Endometrium (tissue), 2 donors: ENCODE data around the gene NDEL1.
A peak's percentile ranks its signal among the peaks of the same experiment; 100 is the strongest.

Source experiments
- FAIRE-seq: peaks from 2 replicates; lab custom pipeline; 2012; peaks lifted over from hg19 to GRCh38; lab: Jason Lieb, UNC
- donor health status: control.
- donor health status: control.

Gene NDEL1

GRCh38 chr17:8413938-8414337 is 21.7 kb upstream of the NDEL1 start:
- FAIRE-seq: no peak

GRCh38 chr17:8417806-8418205 is 17.9 kb upstream of the NDEL1 start:
- FAIRE-seq: no peak

- FAIRE-seq: no peak
Measured at GRCh38 chr17:8418471-8418870, 17.2 kb upstream of the NDEL1 start.

- no peak for FAIRE-seq
Measured at GRCh38 chr17:8419305-8419704, 16.4 kb upstream of the NDEL1 start.

DNA sequence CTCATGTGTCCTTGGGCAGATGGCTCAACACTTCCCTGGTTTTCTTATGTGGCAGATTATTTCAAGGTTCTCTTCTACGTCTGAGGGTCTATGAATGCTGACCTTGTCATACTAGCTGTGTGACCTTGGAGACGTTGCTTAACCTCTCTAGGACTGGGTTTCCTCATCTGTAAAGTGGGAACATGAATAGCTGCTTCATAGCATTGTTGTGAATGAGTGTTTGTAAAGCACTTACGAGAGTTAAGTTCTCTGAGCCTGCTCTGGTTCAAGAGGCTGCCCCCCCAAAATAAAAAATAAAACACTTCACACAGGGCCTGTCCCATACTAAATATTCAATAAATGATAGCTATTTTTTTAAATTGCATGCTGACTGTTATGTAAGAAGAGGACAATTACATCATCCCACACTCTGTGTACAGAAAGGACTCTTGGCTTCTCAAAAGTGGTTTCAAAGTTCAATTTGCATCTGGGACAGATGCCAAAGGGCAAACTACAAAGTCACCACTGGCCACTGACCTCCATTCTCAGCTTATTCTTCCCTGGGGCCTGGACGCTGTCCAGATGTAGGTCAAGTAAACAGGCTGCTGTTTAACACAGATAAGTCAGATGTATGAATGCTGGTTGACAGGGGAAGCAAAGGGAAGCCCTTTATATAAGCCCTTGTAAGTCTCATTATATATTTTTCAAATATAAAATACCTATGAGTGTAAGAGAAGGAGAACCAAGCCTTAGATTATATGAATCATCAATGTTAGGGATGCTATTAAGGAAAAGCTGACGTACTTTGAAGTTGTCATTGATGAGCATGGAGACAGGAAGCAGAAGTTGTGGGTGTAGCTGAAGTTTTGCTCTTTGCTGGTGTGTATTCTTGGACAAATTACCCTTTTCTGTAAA is 15.4 kb upstream of the NDEL1 start:
- FAIRE-seq: peak; percentile 77

GRCh38 chr17:8421571-8421970 is 14.1 kb upstream of the NDEL1 start:
- no peak for FAIRE-seq

DNA sequence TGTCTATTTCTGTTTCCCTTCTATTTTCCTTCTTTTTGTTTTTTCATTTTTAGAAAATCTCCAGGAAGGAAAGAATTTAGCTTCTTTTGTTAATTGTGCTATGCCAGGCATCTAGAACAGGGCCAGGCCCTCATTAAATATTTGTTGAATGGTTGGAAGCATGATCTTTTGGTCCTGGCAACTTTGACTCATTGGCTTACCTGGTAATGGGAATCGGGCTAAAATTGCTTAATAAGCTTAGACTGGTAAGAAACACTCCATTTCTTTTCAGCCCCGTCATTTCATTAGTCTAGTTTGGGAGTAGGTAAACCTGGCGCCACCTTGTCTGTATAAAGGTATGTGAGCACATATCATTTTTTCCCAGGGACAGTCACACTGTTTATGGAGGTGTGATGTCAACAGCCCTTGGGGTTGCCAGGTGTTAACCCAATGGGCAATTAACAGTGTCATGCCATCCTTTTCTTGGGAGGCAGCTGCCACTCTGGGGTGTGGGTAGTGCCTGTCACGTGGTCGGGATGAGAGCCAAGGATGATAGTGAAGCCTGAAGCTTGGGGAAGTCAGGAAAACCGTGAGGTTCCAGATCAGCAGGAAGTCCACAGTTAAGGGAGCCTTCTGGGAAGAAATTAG is 9.5 kb upstream of the NDEL1 start:
- no peak for FAIRE-seq

DNA sequence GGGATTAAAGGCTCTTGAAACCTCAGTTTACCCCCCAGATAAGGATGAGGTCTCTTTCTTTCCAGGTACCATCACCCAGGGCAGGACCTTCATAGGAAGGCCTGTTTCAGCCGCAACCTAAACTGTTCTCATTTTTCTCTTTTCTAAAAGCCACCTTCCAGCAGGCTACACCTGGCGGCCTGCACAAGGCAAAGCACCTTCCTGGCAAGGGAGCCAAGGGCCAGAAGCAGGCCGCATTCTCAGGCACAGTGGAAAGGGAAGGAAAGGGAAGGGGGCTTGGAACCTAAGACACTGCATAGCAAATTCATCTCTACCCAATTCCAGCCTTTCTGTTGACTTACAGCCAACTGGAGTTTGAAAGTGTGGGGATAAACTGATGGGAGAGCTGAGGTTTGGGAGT is 8.9 kb upstream of the NDEL1 start:
- no peak for FAIRE-seq

DNA sequence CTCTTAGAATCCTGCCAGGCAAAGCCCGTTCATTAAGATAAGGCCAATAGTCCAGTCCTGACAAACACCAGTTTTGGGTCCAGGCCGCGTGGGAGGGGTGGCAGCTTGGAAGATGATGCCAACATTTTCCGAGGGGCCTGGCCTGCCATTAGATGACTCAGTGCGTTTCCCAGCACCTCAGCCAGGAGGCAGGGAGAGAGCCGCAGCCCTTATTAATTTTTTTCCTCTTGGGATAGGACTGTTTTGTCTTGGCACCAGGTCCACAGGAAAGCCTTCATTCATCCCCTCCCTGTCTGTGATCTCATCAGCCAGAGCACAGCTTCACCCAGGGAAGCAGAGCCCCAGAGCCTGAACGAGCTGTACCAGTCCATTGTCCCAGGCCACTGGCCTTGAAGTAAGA is 4.7 kb upstream of the NDEL1 start:
- no peak for FAIRE-seq

DNA sequence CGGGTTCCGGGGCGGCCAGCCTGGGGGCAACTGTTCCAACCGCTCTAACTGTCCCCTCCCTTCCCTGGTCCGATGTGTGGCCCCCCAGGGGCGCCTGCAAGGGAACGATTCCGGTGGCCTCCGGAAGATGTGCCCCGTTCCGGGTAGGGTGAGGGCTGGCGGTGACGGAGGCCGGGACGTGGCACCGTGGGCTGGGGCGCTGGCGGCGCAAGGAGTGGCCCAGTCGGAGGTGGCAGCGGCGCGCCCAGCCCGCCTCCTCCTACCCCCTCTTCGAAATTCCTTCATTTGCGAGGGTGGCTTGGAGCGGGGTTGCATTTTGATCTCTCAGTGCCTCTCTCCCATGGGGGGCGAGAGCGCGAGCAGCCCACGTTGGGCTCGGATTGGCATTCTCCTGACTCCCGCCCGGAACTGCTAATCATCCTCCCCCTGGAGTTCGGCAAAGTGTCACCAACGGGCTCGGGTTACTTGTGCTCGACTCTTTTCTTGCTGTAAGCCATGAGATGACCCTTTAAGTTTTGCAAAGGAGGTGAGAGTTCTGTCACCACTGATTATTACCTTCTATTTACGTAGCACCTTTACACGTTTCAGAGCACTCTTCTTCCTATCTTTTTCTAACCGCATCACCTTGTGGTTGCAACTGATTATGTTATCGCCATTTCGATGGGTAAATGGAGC is 622 bp downstream of the NDEL1 start:
- no peak for FAIRE-seq

DNA sequence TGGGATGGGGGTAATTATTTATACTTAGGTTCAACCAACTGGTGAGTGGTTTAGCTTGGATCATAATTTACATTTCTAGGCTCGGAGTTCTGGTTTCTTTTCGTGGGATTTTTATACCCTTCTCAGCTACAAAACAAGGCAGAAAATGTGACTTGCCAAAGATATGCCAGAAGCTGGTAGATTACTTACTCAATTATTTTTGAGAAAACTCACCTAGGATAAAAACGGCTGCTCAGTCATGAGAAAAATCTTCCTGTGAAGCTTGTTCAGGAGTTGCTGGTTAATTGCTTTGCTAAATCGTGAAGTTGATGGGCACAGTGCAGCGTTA is 1.1 kb downstream of the NDEL1 start:
- FAIRE-seq: no peak

DNA sequence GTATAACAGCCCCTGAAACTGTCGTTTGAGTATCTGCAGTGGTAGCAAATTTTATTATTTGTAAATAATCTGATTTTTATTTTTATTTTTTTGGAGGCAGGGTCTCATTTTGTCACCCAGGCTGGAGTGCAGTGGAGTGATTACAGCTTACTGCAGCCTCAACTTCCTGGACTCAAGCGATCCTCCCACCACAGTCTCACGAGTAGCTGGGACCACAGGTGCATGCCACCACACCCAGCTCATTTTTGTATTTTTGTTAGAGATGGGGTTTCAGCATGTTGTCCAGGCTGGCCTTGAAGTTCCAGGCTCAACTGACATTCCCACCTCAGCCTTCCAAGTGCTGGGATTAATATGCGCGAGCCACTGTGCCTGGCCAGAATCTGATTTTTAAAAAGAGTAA is 2.8 kb downstream of the NDEL1 start:
- FAIRE-seq: no peak

DNA sequence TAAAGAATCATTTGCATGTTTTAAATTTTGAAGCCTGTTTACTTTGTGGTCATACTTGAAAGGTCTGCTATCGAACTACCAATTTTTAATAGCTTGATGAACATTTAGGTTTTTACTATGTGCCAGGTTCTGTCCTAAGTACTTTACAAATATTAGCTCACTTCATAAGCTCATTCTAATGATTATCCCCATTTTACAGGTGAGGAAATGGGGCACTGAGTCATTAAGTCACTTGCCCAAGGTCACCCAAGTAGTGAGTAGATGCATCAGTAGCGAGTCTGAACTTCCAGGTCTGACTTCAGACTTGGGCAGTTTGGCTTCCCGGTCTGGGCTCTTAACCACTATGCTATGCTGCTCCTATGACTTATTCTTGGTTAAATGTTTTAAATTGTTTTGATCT is 4.0 kb downstream of the NDEL1 start:
- no peak for FAIRE-seq

- FAIRE-seq: no peak
Measured at GRCh38 chr17:8441690-8442089, 6.0 kb downstream of the NDEL1 start.

DNA sequence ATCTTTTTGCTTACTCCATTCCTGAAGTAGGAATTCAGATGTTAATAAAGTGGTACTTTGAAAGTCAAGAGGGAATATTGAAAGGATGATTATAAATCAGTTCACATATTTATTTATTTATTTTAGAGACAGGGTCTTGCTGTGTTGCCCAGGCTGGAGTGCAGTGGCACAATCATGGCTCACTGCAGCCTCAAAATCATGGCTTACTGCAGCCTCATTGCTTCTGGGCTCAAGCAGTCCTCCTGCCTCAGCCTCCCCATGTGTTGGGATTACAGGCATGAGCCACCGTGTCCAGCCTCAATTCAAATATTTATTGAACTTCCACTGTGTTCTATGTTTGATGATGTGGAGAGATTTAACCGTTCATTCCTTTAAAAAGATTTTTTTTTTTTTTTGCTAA is 6.6 kb downstream of the NDEL1 start:
- FAIRE-seq: no peak

- FAIRE-seq: no peak
Measured at GRCh38 chr17:8443756-8444155, 8.1 kb downstream of the NDEL1 start.

DNA sequence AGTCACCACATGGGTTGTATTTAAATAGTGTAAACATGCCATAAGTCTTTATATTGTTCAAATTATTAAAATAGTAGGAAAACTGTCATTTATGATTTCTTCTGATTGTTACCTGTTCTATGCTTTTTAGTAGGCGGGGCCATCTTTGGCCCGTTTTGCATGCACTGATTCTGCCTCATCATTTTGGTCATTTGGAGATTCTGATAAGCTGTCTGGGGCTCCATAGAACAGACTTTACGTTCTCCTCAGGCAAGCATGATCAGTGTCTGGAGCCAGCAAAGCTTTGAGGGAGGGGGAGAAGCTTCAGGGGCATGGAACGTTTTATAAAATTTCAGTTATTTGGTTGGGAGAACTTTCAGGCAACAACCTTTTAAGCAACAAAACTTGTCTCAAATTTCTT is 8.8 kb downstream of the NDEL1 start:
- FAIRE-seq: no peak

GRCh38 chr17:8445536-8445935 is 9.9 kb downstream of the NDEL1 start:
- FAIRE-seq: no peak

DNA sequence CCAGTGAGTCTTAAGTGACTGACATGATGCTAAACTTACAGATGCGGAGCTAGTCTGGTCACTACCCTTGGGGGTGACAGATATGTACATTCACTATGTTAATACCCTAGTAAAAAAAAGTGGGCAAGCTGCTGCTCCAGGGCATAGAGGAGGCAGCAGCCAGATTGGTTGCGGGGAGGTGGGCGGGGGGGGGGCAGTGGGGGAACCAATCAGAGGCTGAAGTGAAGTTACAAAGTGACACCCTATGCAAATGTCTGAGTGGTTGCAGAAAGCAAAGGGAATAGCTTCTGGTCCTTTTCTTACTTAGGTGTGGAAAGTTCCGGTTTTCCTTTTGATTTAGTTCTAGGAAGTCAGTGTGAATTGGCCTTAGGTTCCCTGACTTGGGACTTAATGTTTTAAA is 12.1 kb downstream of the NDEL1 start:
- FAIRE-seq: no peak

- FAIRE-seq: no peak
Measured at GRCh38 chr17:8448310-8448709, 12.6 kb downstream of the NDEL1 start.

DNA sequence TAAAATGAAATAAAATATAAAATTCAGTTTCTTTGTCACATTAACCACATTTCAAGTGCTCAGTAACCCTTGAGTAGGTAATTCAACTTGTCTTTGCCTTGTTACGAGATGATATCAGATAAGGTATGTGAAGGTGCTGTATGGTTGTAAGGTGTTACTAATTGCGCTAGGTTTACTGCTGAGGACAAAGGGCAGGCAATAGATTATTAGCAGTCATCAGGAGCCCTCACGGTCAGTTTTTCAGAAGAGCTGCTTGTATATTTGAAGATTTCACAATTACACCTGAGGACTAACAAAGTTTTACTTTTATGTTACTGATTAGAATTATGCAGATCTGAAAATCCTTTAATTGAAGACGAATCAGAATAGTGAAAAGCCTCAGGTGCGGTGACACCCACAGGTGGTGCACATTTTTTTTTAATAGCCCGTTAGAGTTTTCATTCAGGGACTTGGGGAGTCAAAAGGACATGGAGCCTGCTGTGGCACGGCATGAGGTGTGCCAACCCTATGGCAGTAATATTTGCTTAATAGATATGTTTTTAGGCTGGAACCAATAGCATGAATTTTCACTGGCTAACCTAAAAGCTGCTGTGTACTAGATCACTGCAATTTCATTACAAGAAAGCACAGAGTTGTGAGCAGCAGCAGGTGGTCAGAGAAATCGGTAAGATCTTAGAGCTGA is 16.4 kb downstream of the NDEL1 start:
- no peak for FAIRE-seq

GRCh38 chr17:8453326-8453725 is 17.6 kb downstream of the NDEL1 start:
- no peak for FAIRE-seq

- no peak for FAIRE-seq
Measured at GRCh38 chr17:8455665-8456209, 20.1 kb downstream of the NDEL1 start.
